Calu3 (cell line): ENCODE data around the gene FOXP2. TPM values are rescaled to one million over a fixed set of nuclear protein-coding genes. Genes with fewer than 3 reads are reported as not detected.
"Not testable (repeated sequence)": the region's sequence is repeated elsewhere in the genome, so short reads cannot be mapped to it uniquely, and the experiment has no call there.

Experiments
- BruUV-seq: library from RNA; stranded (reverse); fragments of 400-500 nt; replicated peaks from 2 replicates; lab custom pipeline; 2021; lab: Mats Ljungman, UMichigan
- CTCF ChIA-PET: fragments of 300-600 bp; sonication (Branson Sonifier 250); formaldehyde crosslinking; loops from one replicate; lab custom pipeline; 2022; ENCODE audit warnings: antibody characterized with exemption; lab: Charles Lee
- DNase-seq: peaks from one replicate; pipeline ENCODE4 v3.0.0; 2022
- H3K27ac Mint-ChIP-seq: one replicate; pipeline ENCODE4 v1.8.0; 2022; ENCODE audit warnings: mixed read lengths; ENCODE audit not compliant: unreplicated experiment
- H3K27me3 Mint-ChIP-seq: one replicate; pipeline ENCODE4 v1.8.0; 2022; ENCODE audit warnings: mixed read lengths; ENCODE audit not compliant: unreplicated experiment
- H3K36me3 Mint-ChIP-seq: one replicate; pipeline ENCODE4 v1.8.0; 2022; ENCODE audit warnings: mild to moderate bottlenecking, moderate library complexity, mixed read lengths; ENCODE audit not compliant: insufficient read depth, unreplicated experiment
- H3K4me1 Mint-ChIP-seq: one replicate; pipeline ENCODE4 v1.8.0; 2022; ENCODE audit warnings: mild to moderate bottlenecking, low read depth, mixed read lengths; ENCODE audit not compliant: unreplicated experiment
- H3K4me3 Mint-ChIP-seq: one replicate; pipeline ENCODE4 v1.8.0; 2022; ENCODE audit warnings: mild to moderate bottlenecking, low read depth, moderate library complexity, mixed read lengths; ENCODE audit not compliant: unreplicated experiment
- H3K9me3 Mint-ChIP-seq: one replicate; pipeline ENCODE4 v1.8.0; 2022; ENCODE audit warnings: low read depth, mixed read lengths; ENCODE audit not compliant: unreplicated experiment
- intact Hi-C: fragments of 100-400 bp; cut with micrococcal nuclease; formaldehyde crosslinking; loops from one replicate; pipeline ENCODE4 v1.10.0; 2022; ENCODE audit not compliant: unreplicated experiment
- total RNA-seq: library from RNA; stranded (reverse); gene quantifications from 2 replicates; pipeline ENCODE4 v1.2.3, GENCODE V29; 2022
- TF ChIP-seq, protein P1 (sequence below): fragments of 200-600 bp; IDR thresholded peaks from one replicate; pipeline ENCODE4 v1.8.0; 2022; ENCODE audit warnings: antibody characterized with exemption; ENCODE audit not compliant: unreplicated experiment

FOXP2 gene
- total RNA-seq, 1 experiment from 2014 or later = 2.5 TPM

DNA sequence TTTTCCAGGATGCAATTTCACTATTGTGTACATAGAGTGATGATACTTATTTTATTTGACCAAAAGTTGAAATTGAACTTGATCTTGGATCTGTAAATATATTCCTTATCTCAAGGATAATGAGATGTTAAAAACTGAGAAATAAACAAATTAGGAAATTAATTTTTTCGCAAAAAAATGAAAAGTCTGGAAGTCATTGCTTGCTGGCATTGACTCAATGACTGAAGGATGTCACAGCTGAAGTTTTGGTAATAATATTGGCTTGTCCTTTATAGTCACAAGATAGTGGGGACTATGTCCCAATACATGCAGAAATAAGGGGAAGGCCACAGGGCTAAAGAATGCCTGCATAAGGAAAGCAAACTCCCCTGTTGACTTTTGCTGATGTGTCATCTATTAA is 92.8 kb downstream of the FOXP2 start:
- BruUV-seq = no TSS peak
- H3K27me3 Mint-ChIP-seq = no peaks in the 10 kb centered on the region
- TF ChIP-seq, protein P1, sequence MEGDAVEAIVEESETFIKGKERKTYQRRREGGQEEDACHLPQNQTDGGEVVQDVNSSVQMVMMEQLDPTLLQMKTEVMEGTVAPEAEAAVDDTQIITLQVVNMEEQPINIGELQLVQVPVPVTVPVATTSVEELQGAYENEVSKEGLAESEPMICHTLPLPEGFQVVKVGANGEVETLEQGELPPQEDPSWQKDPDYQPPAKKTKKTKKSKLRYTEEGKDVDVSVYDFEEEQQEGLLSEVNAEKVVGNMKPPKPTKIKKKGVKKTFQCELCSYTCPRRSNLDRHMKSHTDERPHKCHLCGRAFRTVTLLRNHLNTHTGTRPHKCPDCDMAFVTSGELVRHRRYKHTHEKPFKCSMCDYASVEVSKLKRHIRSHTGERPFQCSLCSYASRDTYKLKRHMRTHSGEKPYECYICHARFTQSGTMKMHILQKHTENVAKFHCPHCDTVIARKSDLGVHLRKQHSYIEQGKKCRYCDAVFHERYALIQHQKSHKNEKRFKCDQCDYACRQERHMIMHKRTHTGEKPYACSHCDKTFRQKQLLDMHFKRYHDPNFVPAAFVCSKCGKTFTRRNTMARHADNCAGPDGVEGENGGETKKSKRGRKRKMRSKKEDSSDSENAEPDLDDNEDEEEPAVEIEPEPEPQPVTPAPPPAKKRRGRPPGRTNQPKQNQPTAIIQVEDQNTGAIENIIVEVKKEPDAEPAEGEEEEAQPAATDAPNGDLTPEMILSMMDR = no peak
- no peak for DNase-seq
- H3K36me3 Mint-ChIP-seq = no peaks in the 10 kb centered on the region
- intact Hi-C loops = no loop called here
- peaks cover 5% of the 10 kb centered on the region for H3K4me1 Mint-ChIP-seq
- no peak overlapping the region for H3K4me3 Mint-ChIP-seq
- CTCF ChIA-PET = no interaction called here
- no peak overlapping the region for H3K27ac Mint-ChIP-seq
- H3K9me3 Mint-ChIP-seq = no peaks in the 10 kb centered on the region

DNA sequence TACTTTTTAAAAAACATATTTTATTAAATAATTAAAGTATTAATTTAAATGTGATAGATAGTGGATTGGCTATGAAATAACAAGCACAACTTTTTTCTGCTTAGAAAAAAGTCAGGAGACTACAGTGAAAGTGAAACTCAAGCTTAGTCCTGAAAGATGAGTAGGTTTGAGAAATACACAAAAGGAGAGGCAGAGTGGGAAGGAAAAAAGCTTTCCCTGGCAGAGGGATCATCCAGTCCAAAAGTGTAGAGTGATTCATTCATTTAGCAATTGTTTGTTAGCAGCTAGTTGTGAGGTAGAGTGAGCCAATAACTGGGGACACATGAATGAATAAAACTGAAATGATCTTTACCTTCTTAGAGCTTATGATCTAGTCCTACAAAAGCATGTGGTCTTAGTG is 93.5 kb downstream of the FOXP2 start:
- Mint-ChIP-seq H3K27ac (no peak overlapping the region), H3K9me3 (no peaks in the 10 kb centered on the region), H3K36me3 (no peaks in the 10 kb centered on the region), H3K4me3 (no peak overlapping the region), H3K27me3 (no peaks in the 10 kb centered on the region), H3K4me1 (no peaks in the 10 kb centered on the region)
- BruUV-seq = no TSS peak
- intact Hi-C loops = no loop called here
- DNase-seq = no peak
- CTCF ChIA-PET = no interaction called here
- TF ChIP-seq, protein P1 = no peak

DNA sequence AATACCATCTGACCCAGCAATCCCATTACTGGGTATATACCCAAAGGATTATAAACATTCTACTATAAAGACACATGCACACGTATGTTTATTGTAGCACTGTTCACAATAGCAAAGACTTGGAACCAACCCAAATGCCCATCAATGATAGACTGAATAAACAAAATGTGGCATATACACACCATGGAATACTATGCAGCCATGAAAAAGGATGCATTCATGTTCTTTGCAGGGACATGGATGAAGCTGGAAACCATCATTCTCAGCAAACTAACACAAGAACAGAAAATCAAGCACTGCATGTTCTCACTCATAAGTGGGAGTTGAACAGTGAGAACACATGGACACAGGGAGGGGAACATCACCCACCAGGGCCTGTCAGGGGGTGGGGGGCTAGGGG is 96.2 kb downstream of the FOXP2 start:
- H3K9me3 Mint-ChIP-seq, H3K36me3 Mint-ChIP-seq, H3K4me3 Mint-ChIP-seq, intact Hi-C loops, H3K27ac Mint-ChIP-seq, H3K4me1 Mint-ChIP-seq, CTCF ChIA-PET, H3K27me3 Mint-ChIP-seq, DNase-seq, BruUV-seq: not testable (repeated sequence)

DNA sequence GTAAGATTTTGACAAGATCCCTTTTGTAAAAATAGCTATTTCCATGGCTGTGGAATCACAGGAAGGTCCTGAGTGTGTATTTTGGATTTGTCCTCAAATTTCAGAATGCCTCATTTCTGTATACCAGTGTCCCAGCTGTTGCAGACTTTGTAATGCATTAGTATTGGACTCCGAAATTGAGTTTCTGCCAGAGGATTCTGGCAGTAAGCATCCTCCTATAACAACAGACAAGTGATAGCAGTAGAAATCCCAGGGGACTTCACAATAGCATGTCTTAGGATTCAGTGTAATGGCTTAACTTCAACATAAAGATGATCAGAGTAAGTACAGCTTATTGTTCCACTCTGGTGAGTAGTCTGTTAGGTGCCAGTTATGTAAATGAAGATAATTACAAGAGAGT is 104.6 kb downstream of the FOXP2 start:
- CTCF ChIA-PET = no interaction called here
- BruUV-seq = no TSS peak
- Mint-ChIP-seq H3K27me3 (no peaks in the 10 kb centered on the region), H3K4me3 (no peak overlapping the region), H3K36me3 (no peaks in the 10 kb centered on the region), H3K27ac (no peak overlapping the region), H3K4me1 (no peaks in the 10 kb centered on the region), H3K9me3 (no peaks in the 10 kb centered on the region)
- TF ChIP-seq, protein P1 = no peak
- no peak for DNase-seq
- intact Hi-C loops = no loop called here

DNA sequence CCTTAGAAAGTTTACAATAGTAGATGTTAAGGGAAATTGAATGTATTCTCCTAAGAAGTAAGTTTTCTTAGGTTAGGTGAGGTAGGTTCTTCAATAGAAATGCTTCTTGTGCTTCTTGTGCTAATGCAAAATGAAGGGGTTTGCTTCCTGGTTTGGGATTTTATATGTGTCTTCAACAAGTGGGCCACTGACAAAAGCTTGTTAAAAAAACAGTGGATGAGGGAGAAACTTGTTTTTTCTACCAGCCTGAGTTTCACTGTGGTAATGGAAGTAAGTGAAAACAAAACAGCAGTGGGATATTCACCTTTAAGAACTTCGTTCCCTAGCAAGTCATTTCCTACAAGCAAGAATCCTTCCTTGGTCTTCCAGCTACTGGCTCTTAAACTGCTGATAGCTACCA is 107.5 kb downstream of the FOXP2 start:
- Mint-ChIP-seq H3K9me3 (no peaks in the 10 kb centered on the region), H3K36me3 (no peaks in the 10 kb centered on the region)

More for the DNA sequence above, 107.5 kb downstream of the FOXP2 start:
- CTCF ChIA-PET = no interaction called here
- intact Hi-C loops = no loop called here
- TF ChIP-seq, protein P1 = no peak
- H3K4me1 Mint-ChIP-seq = no peaks in the 10 kb centered on the region
- BruUV-seq = no TSS peak
- DNase-seq = no peak
- H3K27ac Mint-ChIP-seq = no peak overlapping the region
- no peaks in the 10 kb centered on the region for H3K27me3 Mint-ChIP-seq
- H3K4me3 Mint-ChIP-seq = no peak overlapping the region
